WTC11 (cell line): ENCODE data around the gene KCNJ16. TPM values are rescaled to one million over a fixed set of nuclear protein-coding genes. Genes with fewer than 3 reads are reported as not detected.

ENCODE experiments used
- ATAC-seq: fragments of 200-7000 bp; cut with Tn5 transposase; 2 replicates; pipeline ENCODE4 v1.10.0; 2021; ENCODE audit warnings: mild to moderate bottlenecking, moderate library complexity
- CTCF ChIA-PET: fragments of 300-600 bp; sonication (Branson Sonifier 250); formaldehyde crosslinking; loops from one replicate; lab custom pipeline; 2021; ENCODE audit warnings: antibody characterized with exemption; lab: Charles Lee
- POLR2A ChIA-PET: fragments of 350-600 bp; sonication (Branson Sonifier 250); formaldehyde crosslinking; loops from one replicate; lab custom pipeline; 2021; ENCODE audit warnings: antibody characterized with exemption; lab: Charles Lee
- DNase-seq: peaks from one replicate; pipeline ENCODE4 v3.0.0; 2021; ENCODE audit warnings: low spot score
- H3K27ac Mint-ChIP-seq: 2 replicates; pipeline ENCODE4 v1.8.0; 2021; ENCODE audit warnings: mixed read lengths
- H3K27me3 Mint-ChIP-seq: 2 replicates; pipeline ENCODE4 v1.8.0; 2021; ENCODE audit warnings: low read depth, mild to moderate bottlenecking, moderate library complexity, mixed read lengths
- H3K36me3 Mint-ChIP-seq: 2 replicates; pipeline ENCODE4 v1.8.0; 2021; ENCODE audit warnings: mixed read lengths
- H3K4me1 Mint-ChIP-seq: 2 replicates; pipeline ENCODE4 v1.8.0; 2022; ENCODE audit warnings: mixed read lengths
- H3K4me3 Mint-ChIP-seq: 2 replicates; pipeline ENCODE4 v1.8.0; 2021; ENCODE audit warnings: mild to moderate bottlenecking, moderate library complexity, mixed read lengths
- H3K9me3 Mint-ChIP-seq: 2 replicates; pipeline ENCODE4 v1.8.0; 2021; ENCODE audit warnings: mixed read lengths
- ELF4 ChIP-seq: sonication (generic); formaldehyde crosslinking; IDR thresholded peaks from 2 replicates; pipeline ENCODE4 v1.8.1; 2022; ENCODE audit warnings: low read depth, mild to moderate bottlenecking, moderate library complexity, missing genetic modification reagents
- FOXK1 ChIP-seq: sonication (generic); formaldehyde crosslinking; IDR thresholded peaks from 2 replicates; pipeline ENCODE4 v1.8.0; 2022; ENCODE audit warnings: mild to moderate bottlenecking, moderate library complexity, missing genetic modification reagents
- JAZF1 ChIP-seq: fragments of 250-450 bp; sonication (Bioruptor Pico); IDR thresholded peaks from 2 replicates; pipeline ENCODE4 v1.9.0; 2021; ENCODE audit warnings: moderate library complexity, mild to moderate bottlenecking, inconsistent platforms
- JUN ChIP-seq: sonication (generic); formaldehyde crosslinking; IDR thresholded peaks from 2 replicates; pipeline ENCODE4 v1.8.0; 2023; ENCODE audit warnings: mild to moderate bottlenecking, missing genetic modification reagents
- MXD4 ChIP-seq: fragments of 250-450 bp; sonication (Bioruptor Pico); IDR thresholded peaks from 2 replicates; pipeline ENCODE4 v1.8.0; 2021; ENCODE audit warnings: mild to moderate bottlenecking, moderate library complexity, borderline replicate concordance
- NR2C2 ChIP-seq: sonication (generic); formaldehyde crosslinking; IDR thresholded peaks from 2 replicates; pipeline ENCODE4 v1.8.0; 2022; ENCODE audit warnings: mild to moderate bottlenecking, missing genetic modification reagents
- OVOL2 ChIP-seq: fragments of 250-450 bp; sonication (Bioruptor Pico); IDR thresholded peaks from 2 replicates; pipeline ENCODE4 v1.9.0; 2021; ENCODE audit warnings: mild to moderate bottlenecking, borderline replicate concordance
- PRRX2 ChIP-seq: fragments of 250-450 bp; sonication (Bioruptor Pico); IDR thresholded peaks from 2 replicates; pipeline ENCODE4 v1.8.0; 2021; ENCODE audit warnings: mild to moderate bottlenecking
- SMAD4 ChIP-seq: sonication (generic); formaldehyde crosslinking; IDR thresholded peaks from 2 replicates; pipeline ENCODE4 v1.8.0; 2022; ENCODE audit warnings: mild to moderate bottlenecking, missing genetic modification reagents
- SP1 ChIP-seq: sonication (generic); formaldehyde crosslinking; conservative IDR thresholded peaks from 2 replicates; pipeline ENCODE4 v1.8.1; 2022; ENCODE audit warnings: missing genetic modification reagents
- ZNF263 ChIP-seq: sonication (generic); formaldehyde crosslinking; IDR thresholded peaks from 2 replicates; pipeline ENCODE4 v1.8.1; 2022; ENCODE audit warnings: low read depth, mild to moderate bottlenecking, moderate library complexity, missing genetic modification reagents
- total RNA-seq: library from RNA; stranded (reverse); gene quantifications from 3 replicates; pipeline ENCODE4 v1.2.3, GENCODE V29; 2021
- TF ChIP-seq, protein P1 (sequence below): fragments of 250-450 bp; sonication (Bioruptor Pico); IDR thresholded peaks from 2 replicates; pipeline ENCODE4 v1.9.0; 2021; ENCODE audit warnings: mild to moderate bottlenecking, borderline replicate concordance
- TF ChIP-seq, protein P2 (sequence below): sonication (generic); formaldehyde crosslinking; IDR thresholded peaks from 2 replicates; pipeline ENCODE4 v1.8.1; 2022; ENCODE audit warnings: mild to moderate bottlenecking, moderate library complexity, missing genetic modification reagents
- TF ChIP-seq, protein P3 (sequence below): fragments of 250-450 bp; sonication (Bioruptor Pico); IDR thresholded peaks from 2 replicates; pipeline ENCODE4 v1.8.0; 2021; ENCODE audit warnings: mild to moderate bottlenecking
- TF ChIP-seq, protein P4 (sequence below): sonication (generic); formaldehyde crosslinking; IDR thresholded peaks from 2 replicates; pipeline ENCODE4 v1.8.1; 2023; ENCODE audit warnings: mild to moderate bottlenecking, missing genetic modification reagents
- TF ChIP-seq, protein P5 (sequence below): sonication (generic); formaldehyde crosslinking; IDR thresholded peaks from 2 replicates; pipeline ENCODE4 v1.8.0; 2023; ENCODE audit warnings: missing genetic modification reagents
- TF ChIP-seq, protein P6 (sequence below): fragments of 250-450 bp; sonication (Bioruptor Pico); IDR thresholded peaks from 2 replicates; pipeline ENCODE4 v1.9.0; 2021; ENCODE audit warnings: mild to moderate bottlenecking
- TF ChIP-seq, protein P7 (sequence below): sonication (generic); formaldehyde crosslinking; IDR thresholded peaks from 2 replicates; pipeline ENCODE4 v1.8.0; 2023; ENCODE audit warnings: mild to moderate bottlenecking, missing genetic modification reagents

KCNJ16 gene
- total RNA-seq, 1 experiment from 2014 or later = not detected

DNA sequence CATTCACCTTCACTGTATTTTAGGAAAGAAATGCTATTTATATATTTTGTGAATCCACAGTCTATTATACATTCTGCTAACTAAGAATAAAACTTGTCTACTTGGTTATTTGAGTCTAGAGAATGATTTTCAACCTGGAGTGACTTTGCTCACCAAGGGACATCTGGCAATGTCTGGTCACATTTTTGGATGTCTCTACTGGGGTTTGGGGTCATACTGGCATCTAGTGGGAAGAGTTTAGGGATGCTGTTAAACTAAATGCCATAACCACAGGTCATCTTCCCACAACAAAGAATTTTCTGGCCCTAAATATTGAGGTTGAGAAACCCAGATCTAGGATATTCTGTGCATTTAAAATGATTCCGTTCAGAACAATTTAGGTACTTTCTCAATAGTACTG is 26.0 kb downstream of the KCNJ16 start (continued):
- TF ChIP-seq, protein P1, sequence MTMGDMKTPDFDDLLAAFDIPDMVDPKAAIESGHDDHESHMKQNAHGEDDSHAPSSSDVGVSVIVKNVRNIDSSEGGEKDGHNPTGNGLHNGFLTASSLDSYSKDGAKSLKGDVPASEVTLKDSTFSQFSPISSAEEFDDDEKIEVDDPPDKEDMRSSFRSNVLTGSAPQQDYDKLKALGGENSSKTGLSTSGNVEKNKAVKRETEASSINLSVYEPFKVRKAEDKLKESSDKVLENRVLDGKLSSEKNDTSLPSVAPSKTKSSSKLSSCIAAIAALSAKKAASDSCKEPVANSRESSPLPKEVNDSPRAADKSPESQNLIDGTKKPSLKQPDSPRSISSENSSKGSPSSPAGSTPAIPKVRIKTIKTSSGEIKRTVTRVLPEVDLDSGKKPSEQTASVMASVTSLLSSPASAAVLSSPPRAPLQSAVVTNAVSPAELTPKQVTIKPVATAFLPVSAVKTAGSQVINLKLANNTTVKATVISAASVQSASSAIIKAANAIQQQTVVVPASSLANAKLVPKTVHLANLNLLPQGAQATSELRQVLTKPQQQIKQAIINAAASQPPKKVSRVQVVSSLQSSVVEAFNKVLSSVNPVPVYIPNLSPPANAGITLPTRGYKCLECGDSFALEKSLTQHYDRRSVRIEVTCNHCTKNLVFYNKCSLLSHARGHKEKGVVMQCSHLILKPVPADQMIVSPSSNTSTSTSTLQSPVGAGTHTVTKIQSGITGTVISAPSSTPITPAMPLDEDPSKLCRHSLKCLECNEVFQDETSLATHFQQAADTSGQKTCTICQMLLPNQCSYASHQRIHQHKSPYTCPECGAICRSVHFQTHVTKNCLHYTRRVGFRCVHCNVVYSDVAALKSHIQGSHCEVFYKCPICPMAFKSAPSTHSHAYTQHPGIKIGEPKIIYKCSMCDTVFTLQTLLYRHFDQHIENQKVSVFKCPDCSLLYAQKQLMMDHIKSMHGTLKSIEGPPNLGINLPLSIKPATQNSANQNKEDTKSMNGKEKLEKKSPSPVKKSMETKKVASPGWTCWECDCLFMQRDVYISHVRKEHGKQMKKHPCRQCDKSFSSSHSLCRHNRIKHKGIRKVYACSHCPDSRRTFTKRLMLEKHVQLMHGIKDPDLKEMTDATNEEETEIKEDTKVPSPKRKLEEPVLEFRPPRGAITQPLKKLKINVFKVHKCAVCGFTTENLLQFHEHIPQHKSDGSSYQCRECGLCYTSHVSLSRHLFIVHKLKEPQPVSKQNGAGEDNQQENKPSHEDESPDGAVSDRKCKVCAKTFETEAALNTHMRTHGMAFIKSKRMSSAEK (CRISPR knock-in tag) = no peak
- TF ChIP-seq ZNF263 (CRISPR knock-in tag) = no peak
- TF ChIP-seq SP1 (CRISPR knock-in tag) = no peak
- TF ChIP-seq, protein P2, sequence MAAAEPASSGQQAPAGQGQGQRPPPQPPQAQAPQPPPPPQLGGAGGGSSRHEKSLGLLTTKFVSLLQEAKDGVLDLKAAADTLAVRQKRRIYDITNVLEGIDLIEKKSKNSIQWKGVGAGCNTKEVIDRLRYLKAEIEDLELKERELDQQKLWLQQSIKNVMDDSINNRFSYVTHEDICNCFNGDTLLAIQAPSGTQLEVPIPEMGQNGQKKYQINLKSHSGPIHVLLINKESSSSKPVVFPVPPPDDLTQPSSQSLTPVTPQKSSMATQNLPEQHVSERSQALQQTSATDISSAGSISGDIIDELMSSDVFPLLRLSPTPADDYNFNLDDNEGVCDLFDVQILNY (CRISPR knock-in tag) = no peak
- TF ChIP-seq, protein P3, sequence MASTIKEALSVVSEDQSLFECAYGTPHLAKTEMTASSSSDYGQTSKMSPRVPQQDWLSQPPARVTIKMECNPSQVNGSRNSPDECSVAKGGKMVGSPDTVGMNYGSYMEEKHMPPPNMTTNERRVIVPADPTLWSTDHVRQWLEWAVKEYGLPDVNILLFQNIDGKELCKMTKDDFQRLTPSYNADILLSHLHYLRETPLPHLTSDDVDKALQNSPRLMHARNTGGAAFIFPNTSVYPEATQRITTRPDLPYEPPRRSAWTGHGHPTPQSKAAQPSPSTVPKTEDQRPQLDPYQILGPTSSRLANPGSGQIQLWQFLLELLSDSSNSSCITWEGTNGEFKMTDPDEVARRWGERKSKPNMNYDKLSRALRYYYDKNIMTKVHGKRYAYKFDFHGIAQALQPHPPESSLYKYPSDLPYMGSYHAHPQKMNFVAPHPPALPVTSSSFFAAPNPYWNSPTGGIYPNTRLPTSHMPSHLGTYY (CRISPR knock-in tag) = no peak
- TF ChIP-seq, protein P4, sequence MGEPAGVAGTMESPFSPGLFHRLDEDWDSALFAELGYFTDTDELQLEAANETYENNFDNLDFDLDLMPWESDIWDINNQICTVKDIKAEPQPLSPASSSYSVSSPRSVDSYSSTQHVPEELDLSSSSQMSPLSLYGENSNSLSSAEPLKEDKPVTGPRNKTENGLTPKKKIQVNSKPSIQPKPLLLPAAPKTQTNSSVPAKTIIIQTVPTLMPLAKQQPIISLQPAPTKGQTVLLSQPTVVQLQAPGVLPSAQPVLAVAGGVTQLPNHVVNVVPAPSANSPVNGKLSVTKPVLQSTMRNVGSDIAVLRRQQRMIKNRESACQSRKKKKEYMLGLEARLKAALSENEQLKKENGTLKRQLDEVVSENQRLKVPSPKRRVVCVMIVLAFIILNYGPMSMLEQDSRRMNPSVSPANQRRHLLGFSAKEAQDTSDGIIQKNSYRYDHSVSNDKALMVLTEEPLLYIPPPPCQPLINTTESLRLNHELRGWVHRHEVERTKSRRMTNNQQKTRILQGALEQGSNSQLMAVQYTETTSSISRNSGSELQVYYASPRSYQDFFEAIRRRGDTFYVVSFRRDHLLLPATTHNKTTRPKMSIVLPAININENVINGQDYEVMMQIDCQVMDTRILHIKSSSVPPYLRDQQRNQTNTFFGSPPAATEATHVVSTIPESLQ (CRISPR knock-in tag) = no peak
- no peak for TF ChIP-seq PRRX2 (CRISPR knock-in tag)
- TF ChIP-seq JUN (CRISPR knock-in tag) = no peak
- no peak for TF ChIP-seq NR2C2 (CRISPR knock-in tag)
- TF ChIP-seq OVOL2 (CRISPR knock-in tag) = no peak
- TF ChIP-seq, all 79 proteins: peak for 0

DNA sequence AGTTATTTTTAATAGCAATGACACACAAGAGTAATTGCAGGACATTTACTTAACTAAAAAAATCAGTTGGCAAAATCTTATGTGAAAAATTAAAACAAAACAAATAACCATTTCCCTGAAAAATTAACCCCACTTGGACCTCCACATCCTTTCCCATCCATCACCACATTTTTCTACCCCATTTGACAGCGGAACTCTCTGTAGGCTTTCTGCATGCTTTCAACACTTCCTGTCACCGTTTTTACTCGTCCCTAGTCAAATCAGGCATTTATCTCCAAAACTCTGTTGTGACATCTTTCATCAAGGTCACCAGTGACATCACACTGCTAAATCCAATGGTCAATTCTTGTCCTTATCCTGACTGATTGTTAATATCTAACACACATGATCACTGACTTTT is 27.5 kb downstream of the KCNJ16 start:
- ChIA-PET CTCF (no interaction called here), POLR2A (no interaction called here)
- no peaks in the 10 kb centered on the region for H3K9me3 Mint-ChIP-seq
- no peaks in the 10 kb centered on the region for H3K27me3 Mint-ChIP-seq
- ATAC-seq = no peak
- H3K4me3 Mint-ChIP-seq = no peak overlapping the region
- no peak overlapping the region for H3K27ac Mint-ChIP-seq
- no peak for DNase-seq
- H3K4me1 Mint-ChIP-seq = no peaks in the 10 kb centered on the region
- TF ChIP-seq, protein P5, sequence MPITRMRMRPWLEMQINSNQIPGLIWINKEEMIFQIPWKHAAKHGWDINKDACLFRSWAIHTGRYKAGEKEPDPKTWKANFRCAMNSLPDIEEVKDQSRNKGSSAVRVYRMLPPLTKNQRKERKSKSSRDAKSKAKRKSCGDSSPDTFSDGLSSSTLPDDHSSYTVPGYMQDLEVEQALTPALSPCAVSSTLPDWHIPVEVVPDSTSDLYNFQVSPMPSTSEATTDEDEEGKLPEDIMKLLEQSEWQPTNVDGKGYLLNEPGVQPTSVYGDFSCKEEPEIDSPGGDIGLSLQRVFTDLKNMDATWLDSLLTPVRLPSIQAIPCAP = no peak
- TF ChIP-seq JAZF1 (CRISPR knock-in tag) (no peak), MXD4 (CRISPR knock-in tag) (no peak), ELF4 (no peak), PRRX2 (CRISPR knock-in tag) (no peak), FOXK1 (CRISPR knock-in tag) (no peak), SMAD4 (CRISPR knock-in tag) (no peak)
- TF ChIP-seq, protein P6, sequence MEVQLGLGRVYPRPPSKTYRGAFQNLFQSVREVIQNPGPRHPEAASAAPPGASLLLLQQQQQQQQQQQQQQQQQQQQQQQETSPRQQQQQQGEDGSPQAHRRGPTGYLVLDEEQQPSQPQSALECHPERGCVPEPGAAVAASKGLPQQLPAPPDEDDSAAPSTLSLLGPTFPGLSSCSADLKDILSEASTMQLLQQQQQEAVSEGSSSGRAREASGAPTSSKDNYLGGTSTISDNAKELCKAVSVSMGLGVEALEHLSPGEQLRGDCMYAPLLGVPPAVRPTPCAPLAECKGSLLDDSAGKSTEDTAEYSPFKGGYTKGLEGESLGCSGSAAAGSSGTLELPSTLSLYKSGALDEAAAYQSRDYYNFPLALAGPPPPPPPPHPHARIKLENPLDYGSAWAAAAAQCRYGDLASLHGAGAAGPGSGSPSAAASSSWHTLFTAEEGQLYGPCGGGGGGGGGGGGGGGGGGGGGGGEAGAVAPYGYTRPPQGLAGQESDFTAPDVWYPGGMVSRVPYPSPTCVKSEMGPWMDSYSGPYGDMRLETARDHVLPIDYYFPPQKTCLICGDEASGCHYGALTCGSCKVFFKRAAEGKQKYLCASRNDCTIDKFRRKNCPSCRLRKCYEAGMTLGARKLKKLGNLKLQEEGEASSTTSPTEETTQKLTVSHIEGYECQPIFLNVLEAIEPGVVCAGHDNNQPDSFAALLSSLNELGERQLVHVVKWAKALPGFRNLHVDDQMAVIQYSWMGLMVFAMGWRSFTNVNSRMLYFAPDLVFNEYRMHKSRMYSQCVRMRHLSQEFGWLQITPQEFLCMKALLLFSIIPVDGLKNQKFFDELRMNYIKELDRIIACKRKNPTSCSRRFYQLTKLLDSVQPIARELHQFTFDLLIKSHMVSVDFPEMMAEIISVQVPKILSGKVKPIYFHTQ (CRISPR knock-in tag) = no peak
- TF ChIP-seq, protein P7, sequence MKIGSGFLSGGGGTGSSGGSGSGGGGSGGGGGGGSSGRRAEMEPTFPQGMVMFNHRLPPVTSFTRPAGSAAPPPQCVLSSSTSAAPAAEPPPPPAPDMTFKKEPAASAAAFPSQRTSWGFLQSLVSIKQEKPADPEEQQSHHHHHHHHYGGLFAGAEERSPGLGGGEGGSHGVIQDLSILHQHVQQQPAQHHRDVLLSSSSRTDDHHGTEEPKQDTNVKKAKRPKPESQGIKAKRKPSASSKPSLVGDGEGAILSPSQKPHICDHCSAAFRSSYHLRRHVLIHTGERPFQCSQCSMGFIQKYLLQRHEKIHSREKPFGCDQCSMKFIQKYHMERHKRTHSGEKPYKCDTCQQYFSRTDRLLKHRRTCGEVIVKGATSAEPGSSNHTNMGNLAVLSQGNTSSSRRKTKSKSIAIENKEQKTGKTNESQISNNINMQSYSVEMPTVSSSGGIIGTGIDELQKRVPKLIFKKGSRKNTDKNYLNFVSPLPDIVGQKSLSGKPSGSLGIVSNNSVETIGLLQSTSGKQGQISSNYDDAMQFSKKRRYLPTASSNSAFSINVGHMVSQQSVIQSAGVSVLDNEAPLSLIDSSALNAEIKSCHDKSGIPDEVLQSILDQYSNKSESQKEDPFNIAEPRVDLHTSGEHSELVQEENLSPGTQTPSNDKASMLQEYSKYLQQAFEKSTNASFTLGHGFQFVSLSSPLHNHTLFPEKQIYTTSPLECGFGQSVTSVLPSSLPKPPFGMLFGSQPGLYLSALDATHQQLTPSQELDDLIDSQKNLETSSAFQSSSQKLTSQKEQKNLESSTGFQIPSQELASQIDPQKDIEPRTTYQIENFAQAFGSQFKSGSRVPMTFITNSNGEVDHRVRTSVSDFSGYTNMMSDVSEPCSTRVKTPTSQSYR (CRISPR knock-in tag) = no peak
- no peaks in the 10 kb centered on the region for H3K36me3 Mint-ChIP-seq
